OCI-LY1 (cell line): ENCODE measurements around the gene A4GNT.

ENCODE experiments used
- CTCF ChIP-seq: fragments of 200-600 bp; sonication (generic), shearing (Covaris generic); IDR thresholded peaks from 2 replicates; pipeline ENCODE4 v1.5.1; 2017; ENCODE audit warnings: mild to moderate bottlenecking, antibody characterized with exemption, low read length, moderate library complexity, mixed read lengths
- EZH2 ChIP-seq: fragments of 200-600 bp; sonication (generic), shearing (Covaris generic); IDR thresholded peaks from 2 replicates; pipeline ENCODE4 v1.8.0; 2017; ENCODE audit warnings: borderline replicate concordance, mixed run types, mild to moderate bottlenecking, antibody characterized with exemption, low read length, moderate library complexity, mixed read lengths

- no peak for TF ChIP-seq EZH2
- no peak for TF ChIP-seq CTCF
Observed at GRCh38 chr3:138081371-138082084, 50.7 kb downstream of the A4GNT start.
